ENCODE measurements around the gene DUSP22.

DNA sequence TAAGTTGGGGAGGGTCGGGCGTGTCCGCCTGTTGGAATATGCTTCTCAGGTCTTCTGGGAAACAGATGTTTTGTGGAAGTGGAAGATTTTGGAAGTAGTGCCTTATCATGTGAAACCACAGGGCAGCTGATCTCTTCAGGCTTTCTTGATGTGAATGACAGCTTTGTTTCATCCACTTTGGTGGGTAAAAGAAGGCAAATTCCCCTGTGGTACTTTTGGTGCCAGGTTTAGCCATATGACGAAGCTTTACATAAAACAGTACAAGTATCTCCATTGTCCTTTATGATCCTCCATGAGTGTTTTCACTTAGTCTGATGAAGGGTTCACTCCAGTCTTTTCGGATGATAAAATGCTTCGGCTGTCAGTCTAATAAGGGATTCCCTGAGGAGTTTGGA is 103.8 kb downstream of the DUSP22 start:
- no peak for TF ChIP-seq MAX (IDR thresholded peaks at IDR 0.05)
- TF ChIP-seq EZH2 (IDR thresholded peaks at IDR 0.05; ENCODE audit: low read depth, low read length, severe bottlenecking), result no peak
- TF ChIP-seq JUN (IDR thresholded peaks at IDR 0.05; ENCODE audit: low read depth, low read length), result no peak
- no peak for TF ChIP-seq PHF8 (conservative IDR thresholded peaks at IDR 0.05; ENCODE audit: low read depth, low read length)
- no peak for TF ChIP-seq TAF1 (IDR thresholded peaks at IDR 0.05; ENCODE audit: low read depth, low read length)
- TF ChIP-seq SIN3A (conservative IDR thresholded peaks at IDR 0.05 in 1 of 2, IDR thresholded peaks at IDR 0.05 in 1 of 2; ENCODE audit: low read depth in 1 of 2, low read length in 2 of 2), result no peak
- TF ChIP-seq, protein P1, sequence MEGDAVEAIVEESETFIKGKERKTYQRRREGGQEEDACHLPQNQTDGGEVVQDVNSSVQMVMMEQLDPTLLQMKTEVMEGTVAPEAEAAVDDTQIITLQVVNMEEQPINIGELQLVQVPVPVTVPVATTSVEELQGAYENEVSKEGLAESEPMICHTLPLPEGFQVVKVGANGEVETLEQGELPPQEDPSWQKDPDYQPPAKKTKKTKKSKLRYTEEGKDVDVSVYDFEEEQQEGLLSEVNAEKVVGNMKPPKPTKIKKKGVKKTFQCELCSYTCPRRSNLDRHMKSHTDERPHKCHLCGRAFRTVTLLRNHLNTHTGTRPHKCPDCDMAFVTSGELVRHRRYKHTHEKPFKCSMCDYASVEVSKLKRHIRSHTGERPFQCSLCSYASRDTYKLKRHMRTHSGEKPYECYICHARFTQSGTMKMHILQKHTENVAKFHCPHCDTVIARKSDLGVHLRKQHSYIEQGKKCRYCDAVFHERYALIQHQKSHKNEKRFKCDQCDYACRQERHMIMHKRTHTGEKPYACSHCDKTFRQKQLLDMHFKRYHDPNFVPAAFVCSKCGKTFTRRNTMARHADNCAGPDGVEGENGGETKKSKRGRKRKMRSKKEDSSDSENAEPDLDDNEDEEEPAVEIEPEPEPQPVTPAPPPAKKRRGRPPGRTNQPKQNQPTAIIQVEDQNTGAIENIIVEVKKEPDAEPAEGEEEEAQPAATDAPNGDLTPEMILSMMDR (IDR thresholded peaks at IDR 0.05; ENCODE audit: control extremely low read depth in 1 of 3, insufficient read depth in 1 of 3, low read depth in 1 of 3, low read length in 3 of 3), result no peak
